IMR-90 (cell line): ENCODE measurements around the gene XPO6. TPM values are rescaled to one million over a fixed set of nuclear protein-coding genes. Genes with fewer than 3 reads are reported as not detected.
A peak's percentile ranks its signal among the peaks of the same experiment; 100 is the strongest.

Experiments used
- ATAC-seq: fragments of 200-7000 bp; cut with Tn5 transposase; 2 replicates; pipeline ENCODE4 v1.9.1; 2020; ENCODE audit warnings: low read depth, mild to moderate bottlenecking, moderate library complexity
- BruUV-seq: library from RNA; stranded (reverse); fragments of 400-500 nt; replicated peaks from 2 replicates; lab custom pipeline; 2021; lab: Mats Ljungman, UMichigan
- CTCF ChIA-PET: fragments of 300-600 bp; formaldehyde crosslinking; extraction: SDS; loops from one replicate; lab custom pipeline; 2021; ENCODE audit warnings: antibody characterized with exemption; lab: Yijun Ruan, JAX
- POLR2A ChIA-PET: fragments of 300-600 bp; sonication (Branson Sonifier 250); formaldehyde crosslinking; loops from one replicate; lab custom pipeline; 2022; ENCODE audit warnings: antibody characterized with exemption; ENCODE audit not compliant: unreplicated experiment; lab: Charles Lee
- DNase-seq: peaks from one replicate; pipeline ENCODE4 v3.0.0; 2013
- H2AFZ ChIP-seq: replicated peaks from 2 replicates; pipeline ENCODE3; 2013; ENCODE audit warnings: low read length, mild to moderate bottlenecking; ENCODE audit not compliant: poor library complexity
- H2AK5ac ChIP-seq: 2 replicates; pipeline ENCODE4 v1.6.1; 2013; ENCODE audit warnings: low read depth, low read length, inconsistent platforms
- H2AK9ac ChIP-seq: replicated peaks from 2 replicates; pipeline ENCODE3; 2013; ENCODE audit warnings: mild to moderate bottlenecking, low read depth, low read length, moderate library complexity; ENCODE audit not compliant: poor library complexity
- H2BK120ac ChIP-seq: 2 replicates; pipeline ENCODE4 v1.6.1; 2013; ENCODE audit warnings: low read depth, low read length, inconsistent platforms
- H2BK15ac ChIP-seq: 3 replicates; pipeline ENCODE4 v1.6.1; 2013; ENCODE audit warnings: low read depth, low read length, inconsistent platforms
- H2BK20ac ChIP-seq: 2 replicates; pipeline ENCODE4 v1.6.1; 2013; ENCODE audit warnings: low read depth, mild to moderate bottlenecking, inconsistent platforms, low read length, moderate library complexity
- H2BK5ac ChIP-seq: 2 replicates; pipeline ENCODE4 v1.6.1; 2013; ENCODE audit warnings: mild to moderate bottlenecking, low read depth, low read length, inconsistent platforms; ENCODE audit not compliant: poor library complexity, severe bottlenecking
- H3K14ac ChIP-seq: replicated peaks from 2 replicates; pipeline ENCODE4 v1.6.1; 2013; ENCODE audit warnings: low read depth, low read length, inconsistent platforms
- H3K18ac ChIP-seq: 2 replicates; pipeline ENCODE4 v1.6.1; 2013; ENCODE audit warnings: low read depth, low read length, control low read depth
- H3K23ac ChIP-seq: 2 replicates; pipeline ENCODE4 v1.6.1; 2013; ENCODE audit warnings: low read depth, low read length, inconsistent platforms
- H3K27ac ChIP-seq: 2 replicates; pipeline ENCODE4 v1.5.1; 2013; ENCODE audit warnings: mild to moderate bottlenecking, control low read depth, low read length; ENCODE audit not compliant: insufficient read depth
- H3K27me3 ChIP-seq: 2 replicates; pipeline ENCODE4 v1.6.1; 2013; ENCODE audit warnings: low read length; ENCODE audit not compliant: control insufficient read depth, insufficient read depth
- H3K36me3 ChIP-seq: 2 replicates; pipeline ENCODE4 v1.6.1; 2013; ENCODE audit warnings: low read length, mixed read lengths; ENCODE audit not compliant: control insufficient read depth, insufficient read depth
- H3K4ac ChIP-seq: 2 replicates; pipeline ENCODE4 v1.6.1; 2013; ENCODE audit warnings: low read depth, low read length, inconsistent platforms
- H3K4me1 ChIP-seq: 2 replicates; pipeline ENCODE4 v1.6.1; 2013; ENCODE audit warnings: low read length, mixed read lengths; ENCODE audit not compliant: control insufficient read depth, insufficient read depth
- H3K4me2 ChIP-seq: 2 replicates; pipeline ENCODE4 v1.6.1; 2013; ENCODE audit warnings: low read depth, mild to moderate bottlenecking, control low read depth, low read length, moderate library complexity
- H3K4me3 ChIP-seq: 2 replicates; pipeline ENCODE4 v1.5.1; 2013; ENCODE audit warnings: low read depth, mild to moderate bottlenecking, control low read depth, low read length, moderate library complexity; ENCODE audit not compliant: insufficient read depth
- H3K56ac ChIP-seq: 2 replicates; pipeline ENCODE4 v1.6.1; 2013; ENCODE audit warnings: low read length, inconsistent platforms; ENCODE audit not compliant: insufficient read depth; ENCODE audit errors: extremely low read depth
- H3K79me1 ChIP-seq, 2 experiments: 2 replicates each; pipeline ENCODE4 v1.6.1; 2013; ENCODE audit warnings: low read length in 2 of 2, inconsistent platforms in 1 of 2, low read depth in 1 of 2
- H3K9ac ChIP-seq: 2 replicates; pipeline ENCODE4 v1.6.1; 2013; ENCODE audit warnings: low read depth, low read length, control low read depth
- H3K9me1 ChIP-seq: 2 replicates; pipeline ENCODE4 v1.6.1; 2013; ENCODE audit warnings: low read length, inconsistent platforms; ENCODE audit not compliant: insufficient read depth
- H3K9me3 ChIP-seq: 2 replicates; pipeline ENCODE4 v1.6.1; 2013; ENCODE audit warnings: low read length; ENCODE audit not compliant: control insufficient read depth, insufficient read depth
- H4K20me1 ChIP-seq: 2 replicates; pipeline ENCODE4 v1.6.1; 2013; ENCODE audit warnings: low read length, inconsistent platforms; ENCODE audit not compliant: insufficient read depth
- H4K5ac ChIP-seq: 2 replicates; pipeline ENCODE4 v1.6.1; 2013; ENCODE audit warnings: mild to moderate bottlenecking, low read depth, low read length, control low read depth
- H4K8ac ChIP-seq, 2 experiments: 2 replicates each; pipeline ENCODE4 v1.6.1; 2013; ENCODE audit warnings: low read depth in 2 of 2, low read length in 2 of 2, control low read depth in 1 of 2, inconsistent platforms in 1 of 2
- H4K91ac ChIP-seq: 2 replicates; pipeline ENCODE4 v1.6.1; 2013; ENCODE audit warnings: low read depth, low read length, inconsistent platforms; ENCODE audit not compliant: insufficient read depth
- MAZ ChIP-seq: IDR thresholded peaks from 2 replicates; pipeline ENCODE4 v1.6.1; 2012; ENCODE audit warnings: low read depth, mild to moderate bottlenecking, low read length, improper control_type of control experiment, moderate library complexity, borderline replicate concordance
- POLR2A ChIP-seq: IDR thresholded peaks from 2 replicates; pipeline ENCODE4 v1.6.1; 2012; ENCODE audit warnings: mild to moderate bottlenecking, low read depth, low read length
- RAD21 ChIP-seq: IDR thresholded peaks from 2 replicates; pipeline ENCODE4 v1.6.1; 2012; ENCODE audit warnings: low read length, improper control_type of control experiment
- RFX5 ChIP-seq: IDR thresholded peaks from 2 replicates; pipeline ENCODE4 v1.8.0; 2012; ENCODE audit warnings: low read depth, mild to moderate bottlenecking, low read length, moderate library complexity
- WGBS, 2 experiments: methylation state at CpG; one replicate each; pipeline versions ENCODE4 v1.1.5 to v1.1.7; 2013; ENCODE audit warnings: missing lambda C conversion rate in 2 of 2; ENCODE audit not compliant: insufficient read length in 1 of 2; ENCODE audit errors: extremely low coverage in 2 of 2; 5-methylcytosine and 5-hydroxymethylcytosine counted together
- dilution Hi-C: fragments of 300-500 bp; cut with HindIII; formaldehyde crosslinking; loops from one replicate; pipeline ENCODE4 v1.14.3; 2018; ENCODE audit warnings: low sequenced_read_pairs; ENCODE audit not compliant: unreplicated experiment
- in situ Hi-C: fragments of 300-500 bp; cut with MboI; formaldehyde crosslinking; loops from 3 replicates; pipeline ENCODE4 v1.14.3; 2019; ENCODE audit warnings: low sequenced_read_pairs, inconsistent platforms, mixed read lengths
- intact Hi-C: fragments of 100-400 bp; cut with micrococcal nuclease; formaldehyde crosslinking; loops from 2 replicates; pipeline ENCODE4 v1.10.0; 2022
- polyA plus RNA-seq, 3 experiments: library from polyadenylated mRNA; depleted of rRNA; stranded (reverse); fragments of >200 nt; gene quantifications; 2 replicates each; pipeline ENCODE4 v1.2.3, GENCODE V29; 2012; ENCODE audit warnings: low replicate concordance in 1 of 3
- total RNA-seq: library from RNA; depleted of rRNA; stranded (reverse); fragments of >200 nt; gene quantifications from 2 replicates; pipeline ENCODE4 v1.2.3, GENCODE V29; 2012
- TF ChIP-seq, protein P1 (sequence below): fragments of 150-350 bp; IDR thresholded peaks from 2 replicates; pipeline ENCODE4 v1.6.1; 2016; ENCODE audit warnings: low read depth, mild to moderate bottlenecking, low read length, moderate library complexity, borderline replicate concordance
- TF ChIP-seq, protein P2 (sequence below): conservative IDR thresholded peaks from 2 replicates; pipeline ENCODE4 v1.5.1; 2012; ENCODE audit warnings: mild to moderate bottlenecking, low read depth, low read length, improper control_type of control experiment

XPO6 gene
- total and polyA plus RNA-seq, 2 of the 4 experiments (the other 2 are of a cell fraction), result 108 to 184 TPM

DNA sequence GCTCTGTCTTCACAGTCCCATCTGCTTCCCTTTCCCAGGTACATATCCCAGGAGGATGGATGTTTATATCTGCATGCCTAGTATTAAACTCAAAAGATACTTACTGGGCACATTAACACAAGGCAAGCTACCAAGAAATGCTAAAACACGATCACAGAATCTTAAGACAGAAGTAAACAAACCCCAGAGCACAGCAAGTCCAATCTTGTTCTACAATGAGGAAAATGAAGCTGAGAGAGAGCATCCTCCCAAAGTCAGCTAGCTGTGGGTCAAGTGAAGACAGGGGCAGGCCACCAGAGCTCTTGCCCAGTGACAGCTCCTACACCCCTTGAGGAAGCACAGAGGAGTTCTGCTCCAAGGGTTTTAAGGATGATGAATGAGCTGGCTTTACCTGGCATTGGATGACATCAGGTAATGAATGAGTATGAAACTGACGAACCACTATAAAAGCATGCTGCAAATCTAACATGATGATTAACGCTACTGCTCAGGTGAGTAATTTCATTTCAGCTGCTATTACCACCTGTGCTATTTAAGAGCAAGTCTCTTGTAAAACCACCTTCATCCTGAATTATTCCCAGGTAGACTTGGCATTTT, 20.3 kb downstream of the XPO6 start:
- CTCF ChIA-PET, result interaction anchor here (0.9 to 1.4 kb wide), 2 partner anchors 9 to 10 kb away, joined by 3 to 4 read pairs; no protein-coding TSS in a partner anchor
- no peak for ATAC-seq
- no TSS peak for BruUV-seq

More for the DNA sequence above, 20.3 kb downstream of the XPO6 start:
- Histone ChIP-seq H3K4ac (peak overlapping the region; percentile 73; the same call in 1 of the 2 replicates), H2AFZ (no peak overlapping the region), H3K27me3 (no peaks in the 10 kb centered on the region), H2AK9ac (no peak overlapping the region), H3K9me3 (no peaks in the 10 kb centered on the region), H4K91ac (peak overlapping the region; percentile 53), H3K23ac (peak overlapping the region; percentile 1; the same call in 1 of the 2 replicates), H3K27ac (peak overlapping the region; percentile 92; the same call in 1 of the 2 replicates), H2AK5ac (peak overlapping the region; percentile 70), H3K18ac (peak overlapping the region; percentile 88), H3K56ac (no peak overlapping the region), H4K5ac (peak overlapping the region; percentile 94), H3K14ac (peak overlapping the region; percentile 38; the same call in 1 of the 2 replicates), H2BK20ac (0 out of 2 replicates have a peak overlapping the region, but pooled peaks have one; percentile 20), H3K79me1 (peaks cover 29 to 83% of the 10 kb centered on the region in 2 experiments), H3K36me3 (peaks cover 18% of the 10 kb centered on the region), H3K9ac (peak overlapping the region; percentile 48; the same call in 1 of the 2 replicates), H2BK5ac (peak overlapping the region; percentile 79), H2BK15ac (peak overlapping the region; percentile 37; the same call in 2 of the 3 replicates), H3K4me2 (peak overlapping the region; percentile 16; the same call in 1 of the 2 replicates), H3K9me1 (peaks cover 34% of the 10 kb centered on the region), H4K8ac (peak overlapping the region in 1 of 2 experiments; percentile 48; a peak in 1 of 4 replicates), H4K20me1 (peaks cover 58% of the 10 kb centered on the region), H2BK120ac (peak overlapping the region; percentile 4; the same call in 1 of the 2 replicates), H3K4me1 (peaks cover 56% of the 10 kb centered on the region), H3K4me3 (no peak overlapping the region)
- POLR2A ChIA-PET, result no interaction called here
- WGBS, 2 experiments, result no CpG with 5 or more reads among the region's 3 CpGs
- no peak for TF ChIP-seq RAD21
- no peak for TF ChIP-seq MAZ
- TF ChIP-seq, protein P1, sequence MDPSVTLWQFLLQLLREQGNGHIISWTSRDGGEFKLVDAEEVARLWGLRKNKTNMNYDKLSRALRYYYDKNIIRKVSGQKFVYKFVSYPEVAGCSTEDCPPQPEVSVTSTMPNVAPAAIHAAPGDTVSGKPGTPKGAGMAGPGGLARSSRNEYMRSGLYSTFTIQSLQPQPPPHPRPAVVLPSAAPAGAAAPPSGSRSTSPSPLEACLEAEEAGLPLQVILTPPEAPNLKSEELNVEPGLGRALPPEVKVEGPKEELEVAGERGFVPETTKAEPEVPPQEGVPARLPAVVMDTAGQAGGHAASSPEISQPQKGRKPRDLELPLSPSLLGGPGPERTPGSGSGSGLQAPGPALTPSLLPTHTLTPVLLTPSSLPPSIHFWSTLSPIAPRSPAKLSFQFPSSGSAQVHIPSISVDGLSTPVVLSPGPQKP, result no peak
- TF ChIP-seq, protein P2, sequence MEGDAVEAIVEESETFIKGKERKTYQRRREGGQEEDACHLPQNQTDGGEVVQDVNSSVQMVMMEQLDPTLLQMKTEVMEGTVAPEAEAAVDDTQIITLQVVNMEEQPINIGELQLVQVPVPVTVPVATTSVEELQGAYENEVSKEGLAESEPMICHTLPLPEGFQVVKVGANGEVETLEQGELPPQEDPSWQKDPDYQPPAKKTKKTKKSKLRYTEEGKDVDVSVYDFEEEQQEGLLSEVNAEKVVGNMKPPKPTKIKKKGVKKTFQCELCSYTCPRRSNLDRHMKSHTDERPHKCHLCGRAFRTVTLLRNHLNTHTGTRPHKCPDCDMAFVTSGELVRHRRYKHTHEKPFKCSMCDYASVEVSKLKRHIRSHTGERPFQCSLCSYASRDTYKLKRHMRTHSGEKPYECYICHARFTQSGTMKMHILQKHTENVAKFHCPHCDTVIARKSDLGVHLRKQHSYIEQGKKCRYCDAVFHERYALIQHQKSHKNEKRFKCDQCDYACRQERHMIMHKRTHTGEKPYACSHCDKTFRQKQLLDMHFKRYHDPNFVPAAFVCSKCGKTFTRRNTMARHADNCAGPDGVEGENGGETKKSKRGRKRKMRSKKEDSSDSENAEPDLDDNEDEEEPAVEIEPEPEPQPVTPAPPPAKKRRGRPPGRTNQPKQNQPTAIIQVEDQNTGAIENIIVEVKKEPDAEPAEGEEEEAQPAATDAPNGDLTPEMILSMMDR, result no peak
- TF ChIP-seq POLR2A, result no peak
- no peak for TF ChIP-seq RFX5
- no peak for DNase-seq
- in situ Hi-C loops, result no loop called here
- dilution Hi-C loops, result no loop called here
- intact Hi-C loops, result no loop called here
